Measurements from ENCODE around the gene SND1. TPM values are rescaled to one million over a fixed set of nuclear protein-coding genes. Genes with fewer than 3 reads are reported as not detected.

Gene SND1
- total RNA-seq, 1 experiment from 2014 or later, result 218 TPM

GRCh38 chr7:127877951-127878350 lies 226.0 kb downstream of the SND1 start:
- H2BK15ac ChIP-seq (ENCODE audit: low read depth, low read length), result no peak overlapping the region
- H3K4me1 ChIP-seq (ENCODE audit: insufficient read depth, low read length), result no peaks in the 10 kb centered on the region
- no peak overlapping the region for H3K4me3 Mint-ChIP-seq

More at GRCh38 chr7:127877951-127878350, 226.0 kb downstream of the SND1 start:
- no peak for DNase-seq
- Histone ChIP-seq H3K9me3 (ENCODE audit: control insufficient read depth, low read depth, low read length) (no peaks in the 10 kb centered on the region), H2AK5ac (ENCODE audit: insufficient read length, low read length) (no peak overlapping the region), H2AFZ (ENCODE audit: low read length) (no peak overlapping the region), H3K14ac (ENCODE audit: insufficient read depth, low read length) (no peak overlapping the region), H2BK12ac (ENCODE audit: insufficient read length, low read depth, low read length) (no peak overlapping the region), H3K23ac (ENCODE audit: insufficient read length, low read depth, low read length) (no peak overlapping the region), H2BK120ac (ENCODE audit: low read depth, low read length, poor library complexity, severe bottlenecking) (no peak overlapping the region), H3K4me2 (ENCODE audit: insufficient read depth, insufficient read length, low read length) (no peak overlapping the region), H3K79me2 (ENCODE audit: insufficient read depth, low read length) (no peaks in the 10 kb centered on the region), H4K91ac (ENCODE audit: insufficient read length, low read depth, low read length) (no peak overlapping the region), H3K79me1 (ENCODE audit: insufficient read depth, low read depth, low read length, poor library complexity, severe bottlenecking) (peaks cover 6% of the 10 kb centered on the region), H3K27ac (ENCODE audit: insufficient read length, low read depth, low read length) (no peak overlapping the region), H4K5ac (ENCODE audit: insufficient read length, low read depth, low read length) (no peak overlapping the region), H4K20me1 (ENCODE audit: control insufficient read depth, insufficient read depth, insufficient read length) (no peaks in the 10 kb centered on the region), H3K18ac (ENCODE audit: insufficient read length, low read depth, low read length) (no peak overlapping the region), H2BK20ac (ENCODE audit: low read depth, low read length, poor library complexity, severe bottlenecking) (no peak overlapping the region), H2BK5ac (ENCODE audit: insufficient read length, low read length) (no peak overlapping the region), H3K23me2 (ENCODE audit: insufficient read length, low read depth, low read length, poor library complexity, severe bottlenecking) (no peaks in the 10 kb centered on the region), H3K56ac (ENCODE audit: insufficient read length, low read depth, low read length) (no peak overlapping the region), H3K4ac (ENCODE audit: low read depth, low read length) (no peak overlapping the region), H3T11ph (ENCODE audit: low read length) (no peak overlapping the region), H4K8ac (replicated peaks; ENCODE audit: insufficient read length, low read depth, low read length) (no peak overlapping the region), H3K27me3 (ENCODE audit: insufficient read depth, low read length) (no peaks in the 10 kb centered on the region), H3K9ac (ENCODE audit: extremely low read depth, insufficient read length, low read length) (no peak overlapping the region)
- no peak overlapping the region for H3K27ac Mint-ChIP-seq
- H3K36me3 Mint-ChIP-seq (ENCODE audit: insufficient read depth in 1 of 3, low read depth in 3 of 3), result no peaks in the 10 kb centered on the region
- no peaks in the 10 kb centered on the region for H3K27me3 Mint-ChIP-seq (ENCODE audit: low read depth)
- H3K4me1 Mint-ChIP-seq, result peaks cover 11 to 17% of the 10 kb centered on the region in 2 experiments; a peak in 3 of 4 replicates
- H3K9me3 Mint-ChIP-seq, result no peaks in the 10 kb centered on the region
- no peak for TF ChIP-seq CTCF (conservative IDR thresholded peaks at IDR 0.05)
- no CpG with 5 or more reads among the region's 3 CpGs for WGBS (ENCODE audit: extremely low coverage, insufficient read length, low lambda C conversion rate)

Data from H9 (cell line).